ENCODE measurements around the gene RPE. TPM values are rescaled to one million over a fixed set of nuclear protein-coding genes. Genes with fewer than 3 reads are reported as not detected.

Gene RPE
- polyA plus RNA-seq, 1 donor from 2014 or later: 73.9 TPM

DNA sequence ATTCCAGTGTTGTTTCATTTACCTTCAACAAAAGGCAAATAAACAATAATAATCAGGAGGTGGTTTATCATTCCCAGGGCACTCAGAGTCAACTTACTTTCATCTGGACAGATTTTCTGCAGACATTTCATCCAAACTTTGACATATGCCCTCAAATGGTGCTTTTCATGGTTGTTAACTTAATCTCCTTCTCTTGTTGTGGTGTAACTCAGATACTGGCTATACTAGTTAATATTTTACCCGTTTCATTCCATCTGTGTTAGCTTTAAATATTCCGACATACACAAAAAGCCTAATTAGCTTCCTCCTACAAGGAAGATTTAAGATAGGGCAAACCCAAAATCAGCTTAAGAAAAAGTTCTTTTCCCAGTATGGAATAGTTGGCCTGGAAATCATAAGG lies 44.4 kb upstream of the RPE start:
- no peaks in the 10 kb centered on the region for H3F3A ChIP-seq (ENCODE audit: insufficient read depth, low read length, poor library complexity, severe bottlenecking)
- TF ChIP-seq TAF1 (IDR thresholded peaks at IDR 0.05; ENCODE audit: low read depth) (no peak), MXI1 (conservative IDR thresholded peaks at IDR 0.05; ENCODE audit: poor library complexity, severe bottlenecking) (no peak)
- no peaks in the 10 kb centered on the region for H3K9me3 ChIP-seq (ENCODE audit: low read length)
- H3K36me3 ChIP-seq (ENCODE audit: insufficient read depth, low read length): no peaks in the 10 kb centered on the region
- H2AFZ ChIP-seq (ENCODE audit: low read depth, low read length): no peak overlapping the region
- H3K9me2 ChIP-seq (ENCODE audit: insufficient read depth, low read length): no peaks in the 10 kb centered on the region
- no peaks in the 10 kb centered on the region for H3K27me3 ChIP-seq (ENCODE audit: insufficient read depth, low read depth, low read length)
- no peak overlapping the region for H3K4me2 ChIP-seq (ENCODE audit: low read length)
- no peak overlapping the region for H3K27ac ChIP-seq (ENCODE audit: low read length)
- H3K79me2 ChIP-seq (replicated peaks; ENCODE audit: insufficient read depth, low read length): no peaks in the 10 kb centered on the region
- no peaks in the 10 kb centered on the region for H4K20me1 ChIP-seq (ENCODE audit: insufficient read depth)
- no peak overlapping the region for H3K4me3 ChIP-seq (ENCODE audit: low read length)
- H3K9ac ChIP-seq (ENCODE audit: low read length): no peak overlapping the region

DNA sequence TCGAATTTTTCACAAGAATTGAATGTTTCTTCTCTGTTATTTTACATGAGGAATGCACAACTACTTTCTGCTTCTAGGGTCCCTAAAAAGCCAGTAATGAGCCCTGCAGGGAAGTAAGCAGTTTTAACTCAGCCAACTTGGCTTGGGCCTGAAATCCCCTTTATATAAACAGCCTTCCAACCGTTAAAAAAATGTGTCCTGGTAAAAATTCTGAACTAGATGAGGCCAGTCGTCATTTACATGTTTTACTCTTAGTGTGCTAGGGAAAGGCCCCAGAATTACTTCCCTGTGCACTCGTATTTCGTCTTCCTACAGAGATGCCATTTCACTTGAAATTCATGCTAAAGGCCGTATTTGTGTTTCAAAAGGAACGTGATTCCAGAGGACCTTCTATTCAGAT lies 42.4 kb upstream of the RPE start:
- Histone ChIP-seq H3K27ac (ENCODE audit: low read length) (peak overlapping the region; percentile 22), H3K4me2 (ENCODE audit: low read length) (no peak overlapping the region), H3K27me3 (ENCODE audit: insufficient read depth, low read depth, low read length) (no peaks in the 10 kb centered on the region), H3F3A (ENCODE audit: insufficient read depth, low read length, poor library complexity, severe bottlenecking) (no peaks in the 10 kb centered on the region), H4K20me1 (ENCODE audit: insufficient read depth) (no peaks in the 10 kb centered on the region), H3K79me2 (replicated peaks; ENCODE audit: insufficient read depth, low read length) (no peaks in the 10 kb centered on the region), H3K36me3 (ENCODE audit: insufficient read depth, low read length) (no peaks in the 10 kb centered on the region), H2AFZ (ENCODE audit: low read depth, low read length) (no peak overlapping the region), H3K4me3 (ENCODE audit: low read length) (no peak overlapping the region), H3K9me2 (ENCODE audit: insufficient read depth, low read length) (no peaks in the 10 kb centered on the region), H3K9ac (ENCODE audit: low read length) (no peak overlapping the region), H3K9me3 (ENCODE audit: low read length) (no peaks in the 10 kb centered on the region)
- TF ChIP-seq SMC3 (conservative IDR thresholded peaks at IDR 0.05; ENCODE audit: poor library complexity): no peak
- no peak for TF ChIP-seq MXI1 (conservative IDR thresholded peaks at IDR 0.05; ENCODE audit: poor library complexity, severe bottlenecking)
- no peak for TF ChIP-seq EZH2 (IDR thresholded peaks at IDR 0.05; ENCODE audit: borderline replicate concordance, insufficient read depth, low read length, poor library complexity, severe bottlenecking)
- TF ChIP-seq RAD21 (conservative IDR thresholded peaks at IDR 0.05): no peak
- no peak for TF ChIP-seq TAF1 (IDR thresholded peaks at IDR 0.05; ENCODE audit: low read depth)
- TF ChIP-seq, protein P1, sequence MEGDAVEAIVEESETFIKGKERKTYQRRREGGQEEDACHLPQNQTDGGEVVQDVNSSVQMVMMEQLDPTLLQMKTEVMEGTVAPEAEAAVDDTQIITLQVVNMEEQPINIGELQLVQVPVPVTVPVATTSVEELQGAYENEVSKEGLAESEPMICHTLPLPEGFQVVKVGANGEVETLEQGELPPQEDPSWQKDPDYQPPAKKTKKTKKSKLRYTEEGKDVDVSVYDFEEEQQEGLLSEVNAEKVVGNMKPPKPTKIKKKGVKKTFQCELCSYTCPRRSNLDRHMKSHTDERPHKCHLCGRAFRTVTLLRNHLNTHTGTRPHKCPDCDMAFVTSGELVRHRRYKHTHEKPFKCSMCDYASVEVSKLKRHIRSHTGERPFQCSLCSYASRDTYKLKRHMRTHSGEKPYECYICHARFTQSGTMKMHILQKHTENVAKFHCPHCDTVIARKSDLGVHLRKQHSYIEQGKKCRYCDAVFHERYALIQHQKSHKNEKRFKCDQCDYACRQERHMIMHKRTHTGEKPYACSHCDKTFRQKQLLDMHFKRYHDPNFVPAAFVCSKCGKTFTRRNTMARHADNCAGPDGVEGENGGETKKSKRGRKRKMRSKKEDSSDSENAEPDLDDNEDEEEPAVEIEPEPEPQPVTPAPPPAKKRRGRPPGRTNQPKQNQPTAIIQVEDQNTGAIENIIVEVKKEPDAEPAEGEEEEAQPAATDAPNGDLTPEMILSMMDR (IDR thresholded peaks at IDR 0.05; ENCODE audit: poor library complexity, severe bottlenecking): no peak
- no peak for TF ChIP-seq POLR2AphosphoS5 (IDR thresholded peaks at IDR 0.05)
- TF ChIP-seq REST (IDR thresholded peaks at IDR 0.05; ENCODE audit: borderline replicate concordance): no peak
- TF ChIP-seq EP300 (conservative IDR thresholded peaks at IDR 0.05; ENCODE audit: poor library complexity, severe bottlenecking): no peak
